ENCODE measurements around the gene TMEM253.

Gene TMEM253

DNA sequence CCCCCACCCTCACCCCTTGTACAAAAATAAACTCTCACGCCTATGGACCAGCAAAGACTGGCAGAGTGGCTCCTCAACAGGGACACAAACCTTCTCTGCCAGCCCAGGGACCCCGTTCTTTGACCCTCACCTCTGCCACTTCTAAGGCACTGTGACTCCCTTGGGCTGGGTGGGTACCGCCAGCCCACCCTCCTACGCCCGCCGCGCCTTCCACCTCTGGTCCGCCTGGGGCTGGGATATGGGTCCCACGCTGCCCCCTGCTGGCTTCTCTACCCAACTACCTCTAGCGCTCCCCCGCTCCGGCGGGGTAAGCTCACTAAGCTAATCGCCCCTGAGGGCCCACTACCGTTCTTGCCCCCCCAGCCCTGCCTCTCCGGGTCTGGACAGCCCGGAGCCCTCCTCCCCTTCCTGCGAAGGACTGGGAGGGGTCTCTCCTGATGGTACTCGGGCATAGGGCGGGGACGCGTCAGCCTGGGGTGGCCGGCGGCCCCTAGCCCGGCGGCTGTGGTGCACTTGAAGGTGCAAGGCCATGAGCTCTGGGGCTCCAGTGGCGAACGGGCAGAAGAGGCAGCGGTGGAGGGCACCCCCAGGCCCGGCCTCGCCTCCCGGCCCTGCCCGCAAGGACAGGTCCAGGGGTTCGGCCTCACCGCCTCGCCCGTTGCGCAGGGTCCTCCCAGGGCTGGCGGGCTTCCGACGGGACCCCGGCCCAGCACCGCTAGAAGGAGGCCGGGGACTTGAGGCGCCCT, 10.5 kb upstream of the TMEM253 start:
- Mint-ChIP-seq H3K9me3 (no peaks in the 10 kb centered on the region), H3K36me3 (ENCODE audit: low read depth) (peaks cover 58% of the 10 kb centered on the region)

DNA sequence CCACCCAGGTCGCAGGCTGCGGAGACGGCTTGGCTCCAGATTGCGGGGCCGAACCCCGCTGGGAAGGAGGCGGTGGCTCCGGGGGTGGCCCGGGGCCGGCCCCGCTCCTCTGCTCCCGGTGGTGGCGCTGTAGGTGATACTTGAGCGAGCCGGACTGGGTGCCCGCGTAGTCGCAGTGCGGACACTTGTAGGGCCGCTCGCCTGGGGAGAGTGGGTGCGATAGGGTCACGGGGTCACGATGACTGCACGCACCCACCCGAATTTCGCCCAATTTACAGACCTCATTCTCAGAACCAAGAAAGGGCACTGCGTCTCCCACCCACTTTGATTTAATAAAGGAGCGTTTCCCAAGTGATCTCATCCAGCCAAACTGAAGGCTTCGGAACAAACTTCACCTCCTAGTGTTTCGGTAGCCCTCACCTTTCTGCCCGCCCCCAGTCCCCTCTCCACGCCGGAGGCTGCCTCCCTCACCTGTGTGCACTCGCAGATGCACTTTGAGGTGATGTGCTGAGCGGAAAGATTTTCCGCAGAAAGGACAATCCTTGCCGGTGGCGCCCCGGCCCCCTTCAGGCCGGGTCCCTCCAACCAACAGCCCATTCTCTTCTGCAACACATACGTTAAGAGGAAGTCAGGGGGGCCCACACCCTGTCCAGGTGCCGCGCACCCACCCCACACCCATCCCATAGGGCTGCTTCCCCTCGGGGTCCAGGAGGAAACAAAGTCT, 9.8 kb upstream of the TMEM253 start:
- Mint-ChIP-seq H3K27ac (peak overlapping the region; percentile 63 to 76 (median 63)), H3K36me3 (ENCODE audit: low read depth) (peaks cover 52% of the 10 kb centered on the region), H3K4me3 (no peak overlapping the region), H3K4me1 (peaks cover 49% of the 10 kb centered on the region), H3K9me3 (no peaks in the 10 kb centered on the region), H3K27me3 (ENCODE audit: low read depth) (no peaks in the 10 kb centered on the region)
- TF ChIP-seq, protein P1, sequence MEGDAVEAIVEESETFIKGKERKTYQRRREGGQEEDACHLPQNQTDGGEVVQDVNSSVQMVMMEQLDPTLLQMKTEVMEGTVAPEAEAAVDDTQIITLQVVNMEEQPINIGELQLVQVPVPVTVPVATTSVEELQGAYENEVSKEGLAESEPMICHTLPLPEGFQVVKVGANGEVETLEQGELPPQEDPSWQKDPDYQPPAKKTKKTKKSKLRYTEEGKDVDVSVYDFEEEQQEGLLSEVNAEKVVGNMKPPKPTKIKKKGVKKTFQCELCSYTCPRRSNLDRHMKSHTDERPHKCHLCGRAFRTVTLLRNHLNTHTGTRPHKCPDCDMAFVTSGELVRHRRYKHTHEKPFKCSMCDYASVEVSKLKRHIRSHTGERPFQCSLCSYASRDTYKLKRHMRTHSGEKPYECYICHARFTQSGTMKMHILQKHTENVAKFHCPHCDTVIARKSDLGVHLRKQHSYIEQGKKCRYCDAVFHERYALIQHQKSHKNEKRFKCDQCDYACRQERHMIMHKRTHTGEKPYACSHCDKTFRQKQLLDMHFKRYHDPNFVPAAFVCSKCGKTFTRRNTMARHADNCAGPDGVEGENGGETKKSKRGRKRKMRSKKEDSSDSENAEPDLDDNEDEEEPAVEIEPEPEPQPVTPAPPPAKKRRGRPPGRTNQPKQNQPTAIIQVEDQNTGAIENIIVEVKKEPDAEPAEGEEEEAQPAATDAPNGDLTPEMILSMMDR (IDR thresholded peaks at IDR 0.05; ENCODE audit: unreplicated experiment in 3 of 3): no peak

More for the DNA sequence above, 10.5 kb upstream of the TMEM253 start:
- no peak overlapping the region for H3K4me3 Mint-ChIP-seq
- H3K27ac Mint-ChIP-seq: peak overlapping the region in 1 of 3 experiments; percentile 55
- H3K4me1 Mint-ChIP-seq: peaks cover 41% of the 10 kb centered on the region
- no peaks in the 10 kb centered on the region for H3K27me3 Mint-ChIP-seq (ENCODE audit: low read depth)
- TF ChIP-seq, protein P1 (IDR thresholded peaks at IDR 0.05; ENCODE audit: unreplicated experiment in 3 of 3): peak; percentile 52 to 55 (median 54)

DNA sequence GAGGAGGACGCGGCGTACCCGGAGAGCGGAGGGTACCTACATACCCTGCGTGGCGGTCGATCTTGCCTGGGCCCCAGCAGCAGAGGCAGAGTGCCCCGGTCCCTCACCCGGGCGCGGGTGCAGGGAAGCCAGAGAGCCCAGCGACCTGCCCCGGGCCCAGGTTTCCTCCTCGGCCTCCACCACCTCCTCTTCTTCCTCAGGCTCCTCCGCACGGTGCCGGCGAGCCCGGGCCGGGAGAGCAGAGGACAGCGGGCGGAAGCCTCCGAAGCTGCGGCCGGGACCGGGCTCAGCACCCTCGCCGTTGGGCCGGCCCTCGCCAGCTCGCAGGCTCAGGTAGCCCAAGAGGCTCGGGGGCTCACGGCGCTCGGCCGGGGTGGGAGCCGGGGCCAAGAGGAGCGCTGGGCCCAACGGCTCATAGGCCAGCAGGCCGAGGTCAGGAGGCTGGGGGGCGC, 9.0 kb upstream of the TMEM253 start:
- Mint-ChIP-seq H3K4me3 (peak overlapping the region in 1 of 3 experiments; percentile 11), H3K36me3 (ENCODE audit: low read depth) (peaks cover 44% of the 10 kb centered on the region), H3K27ac (peak overlapping the region; percentile 63 to 76 (median 63)), H3K27me3 (ENCODE audit: low read depth) (no peaks in the 10 kb centered on the region), H3K9me3 (no peaks in the 10 kb centered on the region), H3K4me1 (peaks cover 51% of the 10 kb centered on the region)
- TF ChIP-seq, protein P1 (IDR thresholded peaks at IDR 0.05; ENCODE audit: unreplicated experiment in 3 of 3): no peak

DNA sequence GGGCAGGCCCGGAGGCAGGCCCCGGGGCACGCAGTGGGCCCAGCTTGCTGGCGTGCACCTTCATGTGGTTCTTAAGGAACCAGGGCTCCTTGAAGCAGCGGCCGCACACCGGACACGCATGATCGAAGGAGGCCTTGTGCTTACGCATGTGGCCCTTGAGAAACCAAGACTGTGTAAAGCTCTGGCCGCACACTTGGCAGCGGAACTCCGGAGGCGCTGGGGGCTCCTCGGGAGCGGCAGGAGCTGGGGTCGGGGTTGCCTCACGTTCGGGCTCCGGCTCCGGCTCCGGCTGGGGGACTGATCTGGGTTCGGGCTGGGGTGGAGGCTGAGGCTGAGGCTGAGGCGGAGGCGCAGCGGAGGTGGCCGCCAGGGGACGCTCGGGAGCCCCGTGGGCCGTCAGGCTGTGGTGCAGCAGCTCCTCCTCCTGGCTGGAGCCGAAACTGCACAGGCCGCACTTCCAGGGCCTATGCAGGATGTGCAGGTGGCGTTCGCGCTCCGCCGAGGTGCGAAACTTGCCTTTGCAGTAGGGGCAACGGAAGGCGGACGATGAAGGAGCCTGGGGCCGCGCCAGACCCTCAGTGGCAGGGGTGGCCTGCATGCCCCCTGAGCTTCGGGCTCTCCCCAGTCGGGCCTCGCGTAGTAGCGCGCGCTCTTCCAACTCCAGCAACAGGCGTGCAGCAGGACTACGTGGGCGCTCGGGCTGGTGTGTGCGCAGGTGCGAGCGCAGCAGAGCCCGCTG, 8.4 kb upstream of the TMEM253 start:
- peaks cover 57% of the 10 kb centered on the region for H3K4me1 Mint-ChIP-seq
- H3K9me3 Mint-ChIP-seq: no peaks in the 10 kb centered on the region
- H3K27me3 Mint-ChIP-seq (ENCODE audit: low read depth): no peaks in the 10 kb centered on the region
- TF ChIP-seq, protein P1 (IDR thresholded peaks at IDR 0.05; ENCODE audit: unreplicated experiment in 3 of 3): peak; percentile 100
- peaks cover 40% of the 10 kb centered on the region for H3K36me3 Mint-ChIP-seq (ENCODE audit: low read depth)
- no peak overlapping the region for H3K4me3 Mint-ChIP-seq
- H3K27ac Mint-ChIP-seq: peak overlapping the region; percentile 52 to 66 (median 63)

DNA sequence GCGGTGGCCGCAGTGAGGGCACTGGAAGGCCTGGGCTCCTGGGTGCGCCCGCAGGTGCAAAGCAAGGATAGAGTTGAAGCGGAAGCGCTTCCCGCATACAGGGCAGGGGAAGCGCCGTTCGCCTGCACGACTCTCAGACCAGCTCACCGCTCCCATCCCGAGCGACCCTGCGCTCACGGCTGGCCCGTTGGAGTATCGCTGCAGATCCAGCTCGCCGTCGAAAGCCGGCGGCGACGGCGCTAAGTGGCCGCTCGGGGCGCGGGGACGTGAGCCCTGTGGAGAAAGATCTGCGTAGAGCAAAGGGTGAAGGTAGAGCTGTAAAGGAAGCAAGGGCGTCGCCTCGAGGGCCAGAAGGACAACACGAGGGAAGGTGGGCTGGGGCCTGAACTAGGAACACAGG, 7.8 kb upstream of the TMEM253 start:
- TF ChIP-seq, protein P1 (IDR thresholded peaks at IDR 0.05; ENCODE audit: unreplicated experiment in 3 of 3): no peak
- Mint-ChIP-seq H3K27me3 (ENCODE audit: low read depth) (no peaks in the 10 kb centered on the region), H3K36me3 (ENCODE audit: low read depth) (peaks cover 35% of the 10 kb centered on the region), H3K4me1 (peaks cover 58% of the 10 kb centered on the region), H3K9me3 (no peaks in the 10 kb centered on the region), H3K27ac (peak overlapping the region; percentile 81 to 90 (median 84)), H3K4me3 (peak overlapping the region; percentile 15 to 48 (median 35))

Measured in nephron (organoid).